NCI-H1092 treated with DMSO at 0.1 percent for 48 hours (cell line): Measurements from ENCODE around the gene TSHZ2.
"Not testable (repeated sequence)": the region's sequence is repeated elsewhere in the genome, so short reads cannot be mapped to it uniquely, and the experiment has no call there.

Source experiments
- DNase-seq: peaks from one replicate; lab custom pipeline; 2025; lab: John Stamatoyannopoulos, UW

Gene TSHZ2

GRCh38 chr20:53087037-53087777 lies 115.0 kb downstream of the TSHZ2 start:
- DNase-seq, result no peak

DNA sequence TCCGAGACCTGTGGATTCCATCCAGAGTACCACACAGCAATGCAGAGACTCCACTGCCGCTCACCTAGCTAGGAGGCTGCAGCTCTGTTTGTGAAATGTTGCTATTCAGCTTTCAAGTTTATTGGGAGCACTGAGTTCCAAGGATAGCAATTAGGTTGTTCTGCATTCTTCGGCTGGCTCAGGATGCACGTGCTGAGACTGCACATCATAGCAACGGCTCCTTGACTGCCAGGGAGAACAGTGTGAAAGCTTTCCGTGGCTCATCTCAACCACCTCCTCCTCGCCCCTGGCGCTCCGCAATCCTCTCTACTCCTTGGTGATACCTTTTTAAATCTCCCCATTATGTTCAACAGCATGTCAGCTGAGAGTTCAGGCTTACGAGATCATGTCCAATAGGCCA lies 116.6 kb downstream of the TSHZ2 start:
- DNase-seq, result no peak

DNA sequence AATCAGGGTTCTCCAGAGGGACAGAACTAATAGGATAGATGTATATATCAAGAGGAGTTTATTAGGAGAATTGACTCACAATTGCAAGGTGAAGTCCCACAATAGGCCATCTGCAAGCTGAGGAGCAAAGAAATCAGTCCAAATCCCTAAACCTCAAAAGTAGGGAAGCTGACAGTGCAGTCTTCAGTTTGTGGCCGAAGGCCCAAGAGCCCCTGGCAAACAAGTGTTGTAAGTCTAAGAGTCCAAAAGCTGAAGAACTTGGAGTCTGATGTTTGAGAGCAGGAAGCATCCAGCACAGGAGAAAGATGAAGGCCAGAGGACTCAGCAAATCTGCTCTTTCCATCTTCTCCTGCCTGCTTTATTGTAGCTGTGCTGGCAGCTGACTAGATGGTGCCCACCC lies 117.7 kb downstream of the TSHZ2 start:
- not testable (repeated sequence) for DNase-seq

DNA sequence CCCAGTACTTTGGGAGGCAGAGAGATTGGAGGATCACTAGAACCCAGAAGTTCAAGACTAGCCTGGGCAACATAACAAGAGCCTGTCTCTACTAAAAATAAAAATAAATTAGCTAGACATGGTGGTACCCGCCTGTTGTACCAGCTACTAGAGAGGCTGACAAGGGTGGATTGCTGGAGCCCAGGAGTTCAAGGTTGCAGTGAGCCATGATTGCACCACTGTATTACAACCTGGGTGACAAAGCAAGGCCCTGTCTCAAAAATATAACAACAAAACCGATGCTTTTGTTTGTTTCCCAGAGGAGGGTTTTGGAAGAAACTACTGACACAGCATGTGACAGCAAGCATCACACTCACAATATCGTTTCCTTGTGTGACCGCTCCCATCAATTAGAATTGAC lies 119.6 kb downstream of the TSHZ2 start:
- DNase-seq, result no peak

GRCh38 chr20:53092772-53093300 lies 120.7 kb downstream of the TSHZ2 start:
- no peak for DNase-seq

- no peak for DNase-seq
Measured at GRCh38 chr20:53097371-53097770, 125.2 kb downstream of the TSHZ2 start.

DNA sequence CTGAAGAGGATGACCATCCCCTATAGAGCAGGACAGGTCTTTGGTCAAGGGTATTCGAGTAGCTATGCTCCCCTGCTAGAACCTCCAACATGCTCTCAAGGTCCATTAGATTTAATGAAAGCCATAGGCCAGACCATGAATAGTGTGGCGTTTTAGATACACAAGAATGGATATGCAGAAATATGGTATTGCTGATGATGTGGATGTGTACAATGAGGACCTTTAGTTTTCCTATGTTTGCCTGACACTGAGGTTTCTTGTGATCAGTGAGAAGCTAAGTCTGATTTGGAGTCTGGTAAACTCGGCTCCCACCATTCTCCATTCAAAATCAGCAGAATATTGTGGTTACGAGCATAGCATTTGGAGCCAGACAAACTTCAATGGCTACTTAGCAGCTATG lies 125.6 kb downstream of the TSHZ2 start:
- DNase-seq, result no peak

GRCh38 chr20:53098621-53099020 lies 126.5 kb downstream of the TSHZ2 start:
- DNase-seq, result no peak

DNA sequence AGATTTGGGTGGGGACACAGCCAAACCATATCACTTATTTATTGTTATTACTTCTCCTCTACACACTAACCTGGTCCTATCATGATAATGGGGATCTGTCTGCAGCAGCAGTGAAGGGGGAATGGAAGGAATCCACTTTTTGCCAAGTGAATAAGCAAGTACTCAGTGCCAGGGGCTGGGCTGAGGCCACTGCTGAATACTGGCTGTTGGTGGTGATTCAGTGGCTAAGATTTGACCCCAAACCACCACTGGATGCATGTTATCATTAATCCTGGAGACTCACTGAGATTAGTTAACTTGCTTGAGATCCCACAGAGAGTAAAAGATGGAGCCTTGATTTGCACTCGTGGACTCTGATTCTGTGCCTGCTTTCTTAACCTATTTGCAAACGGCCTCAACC lies 127.7 kb downstream of the TSHZ2 start:
- DNase-seq, result no peak

DNA sequence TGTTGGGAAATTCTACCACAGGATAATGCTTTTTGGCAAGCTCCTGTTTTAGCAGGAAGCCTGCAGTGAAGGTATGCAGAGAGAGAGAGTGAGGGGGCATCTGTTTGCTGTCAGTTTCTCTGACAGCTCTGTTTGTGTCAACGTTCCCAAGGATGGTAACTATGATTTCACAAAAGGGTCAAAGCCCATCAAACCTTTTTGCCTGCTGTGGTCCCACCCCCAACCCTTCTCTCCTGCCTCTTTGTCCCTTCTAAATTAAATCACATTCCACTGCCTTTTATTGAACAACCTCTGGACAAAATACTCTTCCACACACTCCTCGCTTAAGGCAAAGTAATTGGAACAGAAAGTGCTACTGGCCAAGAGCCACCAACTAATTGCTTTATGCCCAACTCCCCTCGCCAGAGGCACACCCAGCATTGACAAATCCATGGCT lies 128.3 kb downstream of the TSHZ2 start:
- no peak for DNase-seq

DNA sequence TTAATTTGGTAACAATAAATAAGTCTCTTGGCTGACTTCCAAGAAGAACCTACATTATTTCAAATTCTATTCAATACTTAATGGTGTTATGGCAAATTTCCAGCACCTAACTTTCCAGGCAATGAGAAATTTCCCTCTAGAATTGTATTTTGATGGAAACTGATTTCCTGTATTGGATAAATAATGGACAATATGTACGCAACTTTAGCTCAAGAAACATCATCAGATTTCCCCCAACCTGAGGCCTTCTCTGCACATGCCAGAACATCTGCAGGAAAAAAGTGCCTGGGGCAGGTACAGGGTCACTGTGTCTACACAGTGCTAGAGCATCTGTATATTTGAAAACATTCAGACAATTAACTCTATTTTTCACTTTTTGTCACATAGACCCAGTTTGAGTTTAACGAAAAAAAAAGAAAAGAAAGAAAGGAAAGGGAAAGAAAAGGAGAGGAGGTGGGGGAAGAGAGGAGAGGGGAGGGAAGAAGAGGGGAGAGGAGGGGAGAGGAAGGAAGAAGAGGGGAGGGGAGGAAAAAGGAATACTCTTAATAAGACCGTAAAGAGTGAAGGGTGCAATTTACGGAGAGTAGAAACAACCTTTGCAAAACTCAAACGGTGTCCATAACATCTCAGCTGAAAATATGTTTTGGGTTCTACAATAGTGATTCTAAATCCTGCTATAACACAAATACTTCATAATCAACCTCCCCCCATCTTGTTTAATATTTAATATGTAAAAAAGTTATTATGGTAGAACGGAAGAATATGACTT lies 130.0 kb downstream of the TSHZ2 start:
- no peak for DNase-seq

GRCh38 chr20:53103124-53103523 lies 131.0 kb downstream of the TSHZ2 start:
- no peak for DNase-seq

DNA sequence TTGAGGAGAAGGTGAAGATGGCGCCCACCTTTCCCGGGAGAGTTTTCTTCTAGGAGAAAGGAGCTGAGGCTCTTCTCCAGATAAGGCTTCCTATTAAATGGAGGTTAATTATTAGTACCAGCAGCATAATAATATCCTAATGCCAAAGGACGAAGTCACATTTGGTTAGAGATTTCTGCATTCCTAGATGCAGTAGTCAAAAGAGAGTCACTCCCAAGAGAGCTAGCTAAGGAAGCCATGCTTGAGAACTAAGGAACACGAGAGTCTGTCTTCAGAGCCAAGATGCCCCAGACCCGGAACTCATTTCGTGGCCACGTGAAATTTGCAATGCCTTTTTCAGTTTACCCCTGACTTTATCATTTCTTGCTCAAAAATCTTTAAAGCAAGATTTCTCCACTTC lies 132.7 kb downstream of the TSHZ2 start:
- no peak for DNase-seq

GRCh38 chr20:53116733-53117132 lies 144.6 kb downstream of the TSHZ2 start:
- no peak for DNase-seq

GRCh38 chr20:53122853-53123252 lies 150.7 kb downstream of the TSHZ2 start:
- DNase-seq, result no peak

- no peak for DNase-seq
Measured at GRCh38 chr20:53124075-53124551, 152.0 kb downstream of the TSHZ2 start.

GRCh38 chr20:53124803-53125202 lies 152.6 kb downstream of the TSHZ2 start:
- DNase-seq, result no peak

GRCh38 chr20:53126185-53126584 lies 154.0 kb downstream of the TSHZ2 start:
- peak; percentile 58 for DNase-seq

DNA sequence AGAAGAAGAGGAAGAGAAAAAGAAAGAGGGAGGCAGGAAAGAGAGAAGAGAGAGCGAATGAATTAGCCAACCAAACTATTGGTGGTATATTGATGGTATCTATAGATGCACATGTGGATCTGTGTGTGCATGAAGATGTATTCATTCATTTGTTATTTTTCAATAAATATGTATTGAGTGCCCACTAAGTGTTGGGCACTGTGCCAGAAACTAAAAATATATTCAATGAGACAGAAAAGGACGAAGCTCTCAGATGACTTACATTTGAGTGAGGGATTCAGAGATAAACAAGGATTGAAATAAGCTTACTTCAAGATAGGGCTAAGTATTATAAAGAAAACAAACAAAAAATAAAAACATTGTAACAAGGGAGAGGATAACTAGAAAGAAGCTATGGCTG lies 154.9 kb downstream of the TSHZ2 start:
- DNase-seq, result no peak

DNA sequence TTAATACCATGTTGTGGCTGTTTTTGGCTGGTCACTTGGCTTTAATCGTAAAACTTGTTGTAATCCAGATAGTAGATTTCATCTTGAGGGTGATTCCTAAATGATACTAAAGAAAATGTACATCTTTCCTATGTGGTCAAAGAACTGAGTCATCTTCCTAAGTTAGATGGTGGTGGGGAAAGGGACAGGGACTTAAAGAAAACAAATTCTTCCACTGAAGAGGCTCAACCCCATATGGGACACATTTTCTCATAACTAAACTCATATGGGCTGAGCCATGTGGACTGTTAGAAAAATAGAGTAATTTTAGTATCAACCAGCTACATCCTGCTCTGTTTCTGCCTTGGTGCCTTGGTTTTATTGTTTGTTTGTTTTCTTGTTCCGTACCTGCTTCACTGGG lies 155.8 kb downstream of the TSHZ2 start:
- no peak for DNase-seq

DNA sequence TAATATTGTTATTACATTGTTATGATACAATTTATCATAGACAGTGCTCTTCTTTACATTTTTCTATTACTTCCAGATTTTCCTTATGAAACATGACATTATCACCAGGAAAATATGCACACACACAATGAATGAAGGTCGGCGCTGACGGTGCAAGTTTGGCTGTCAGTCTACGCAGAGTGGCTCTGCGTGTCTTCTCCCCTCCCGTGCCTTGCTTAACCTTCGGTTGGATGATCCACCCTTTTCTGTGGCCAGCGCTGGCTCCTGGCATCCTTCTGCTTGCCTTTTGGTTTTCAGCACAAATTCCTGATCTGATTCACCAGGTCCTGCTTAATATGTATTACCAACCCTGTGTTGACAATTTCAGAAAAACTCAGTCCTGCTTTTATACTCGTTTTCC lies 157.4 kb downstream of the TSHZ2 start:
- no peak for DNase-seq

- no peak for DNase-seq
Measured at GRCh38 chr20:53130795-53131194, 158.6 kb downstream of the TSHZ2 start.

DNA sequence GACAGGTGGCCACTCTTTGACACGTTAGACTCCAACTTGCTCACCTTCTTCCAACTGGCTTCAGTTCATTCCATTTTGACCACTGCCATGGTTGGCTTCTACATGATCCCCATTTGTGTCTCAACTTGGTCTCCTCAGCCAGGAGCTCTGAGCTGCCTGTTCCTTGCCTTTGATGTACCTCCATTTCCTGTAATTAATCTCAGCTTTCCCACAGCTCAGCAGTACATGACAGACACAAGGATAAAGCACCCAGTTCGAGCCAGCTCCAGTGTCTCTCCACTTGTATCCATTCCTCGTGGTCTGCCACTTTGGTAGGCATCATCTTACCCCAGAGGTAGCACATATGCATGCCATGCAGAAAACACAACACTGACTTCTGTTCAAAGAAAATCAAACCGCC lies 161.0 kb downstream of the TSHZ2 start:
- DNase-seq, result no peak
